ENCODE measurements around the gene TSPAN8.
"Not testable (repeated sequence)": the region's sequence is repeated elsewhere in the genome, so short reads cannot be mapped to it uniquely, and the experiment has no call there.

The TSPAN8 gene

DNA sequence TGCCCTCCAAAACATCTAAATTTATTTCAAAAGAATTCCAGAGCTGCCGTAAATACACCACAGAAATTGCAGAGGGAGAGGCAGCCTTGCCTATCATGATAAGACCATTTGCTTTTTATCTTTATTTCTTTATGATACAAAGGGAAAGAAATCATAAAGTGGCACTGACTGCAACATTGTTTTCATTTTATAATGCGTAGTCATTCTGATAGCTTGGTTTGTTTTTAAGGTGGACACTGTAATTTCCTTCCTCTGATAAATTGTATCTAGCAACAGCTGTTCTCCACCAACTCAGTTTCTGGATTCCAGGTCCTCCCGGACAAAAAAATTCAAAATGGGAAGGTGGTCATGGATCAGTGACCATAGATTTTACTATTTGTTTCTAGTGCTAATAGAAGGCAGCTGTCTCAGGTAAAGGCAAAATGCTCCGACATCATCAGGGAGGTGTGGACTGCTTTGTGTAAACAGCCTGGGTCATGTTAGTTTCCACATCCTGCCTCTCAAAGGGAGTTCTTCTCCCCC, 623 bp upstream of the TSPAN8 start:
- no peak for DNase-seq (ENCODE audit: low spot score)
- TF ChIP-seq, protein P1, sequence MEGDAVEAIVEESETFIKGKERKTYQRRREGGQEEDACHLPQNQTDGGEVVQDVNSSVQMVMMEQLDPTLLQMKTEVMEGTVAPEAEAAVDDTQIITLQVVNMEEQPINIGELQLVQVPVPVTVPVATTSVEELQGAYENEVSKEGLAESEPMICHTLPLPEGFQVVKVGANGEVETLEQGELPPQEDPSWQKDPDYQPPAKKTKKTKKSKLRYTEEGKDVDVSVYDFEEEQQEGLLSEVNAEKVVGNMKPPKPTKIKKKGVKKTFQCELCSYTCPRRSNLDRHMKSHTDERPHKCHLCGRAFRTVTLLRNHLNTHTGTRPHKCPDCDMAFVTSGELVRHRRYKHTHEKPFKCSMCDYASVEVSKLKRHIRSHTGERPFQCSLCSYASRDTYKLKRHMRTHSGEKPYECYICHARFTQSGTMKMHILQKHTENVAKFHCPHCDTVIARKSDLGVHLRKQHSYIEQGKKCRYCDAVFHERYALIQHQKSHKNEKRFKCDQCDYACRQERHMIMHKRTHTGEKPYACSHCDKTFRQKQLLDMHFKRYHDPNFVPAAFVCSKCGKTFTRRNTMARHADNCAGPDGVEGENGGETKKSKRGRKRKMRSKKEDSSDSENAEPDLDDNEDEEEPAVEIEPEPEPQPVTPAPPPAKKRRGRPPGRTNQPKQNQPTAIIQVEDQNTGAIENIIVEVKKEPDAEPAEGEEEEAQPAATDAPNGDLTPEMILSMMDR (IDR thresholded peaks at IDR 0.05) = no peak
- Histone ChIP-seq H3K27ac (peak overlapping the region; percentile 51 to 80), H3K4me3 (peak overlapping the region; percentile 68)

DNA sequence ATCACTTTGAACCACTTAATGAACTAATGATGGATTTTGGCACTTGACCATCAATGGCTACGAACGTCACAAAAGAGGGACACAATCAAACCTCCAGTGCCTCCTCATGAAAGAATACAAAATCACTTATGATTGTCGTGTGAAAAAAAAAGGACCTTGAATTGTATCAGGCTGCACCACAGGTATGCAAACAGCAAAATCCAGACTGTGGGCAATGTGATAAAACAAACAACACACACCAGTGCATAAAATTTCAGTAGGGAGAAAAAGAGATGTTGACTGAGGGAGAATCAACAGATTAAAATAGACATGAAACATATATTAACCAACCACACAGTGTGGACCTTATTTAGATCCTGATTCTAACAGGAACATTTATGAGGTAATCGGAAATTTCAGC, 2.6 kb downstream of the TSPAN8 start:
- Histone ChIP-seq H3K4me3 (no peak overlapping the region), H3K27ac (no peak overlapping the region)
- DNase-seq (ENCODE audit: low spot score) = no peak
- TF ChIP-seq, protein P1 (IDR thresholded peaks at IDR 0.05) = no peak

DNA sequence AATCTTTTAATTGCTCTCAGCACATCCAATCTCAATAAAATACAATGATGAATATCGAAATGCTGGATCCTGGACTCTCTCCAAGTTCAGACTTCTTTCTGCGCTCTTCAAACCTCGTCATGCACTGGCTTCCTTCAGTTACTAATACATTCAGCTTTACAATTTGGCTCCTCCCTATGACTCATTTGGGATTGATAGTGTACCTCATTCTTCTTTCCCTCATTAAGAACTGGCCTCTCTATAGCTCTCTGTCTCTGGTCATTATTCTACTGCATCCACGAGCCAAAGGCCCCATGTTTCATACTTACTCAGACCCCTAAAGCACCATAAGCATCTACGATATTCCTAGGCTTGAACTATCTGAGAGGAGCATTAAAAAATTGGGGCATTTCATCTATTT, 4.9 kb downstream of the TSPAN8 start:
- TF ChIP-seq, protein P1 (IDR thresholded peaks at IDR 0.05) = no peak
- no peak for DNase-seq (ENCODE audit: low spot score)
- Histone ChIP-seq H3K27ac (no peak overlapping the region), H3K4me3 (no peak overlapping the region)

DNA sequence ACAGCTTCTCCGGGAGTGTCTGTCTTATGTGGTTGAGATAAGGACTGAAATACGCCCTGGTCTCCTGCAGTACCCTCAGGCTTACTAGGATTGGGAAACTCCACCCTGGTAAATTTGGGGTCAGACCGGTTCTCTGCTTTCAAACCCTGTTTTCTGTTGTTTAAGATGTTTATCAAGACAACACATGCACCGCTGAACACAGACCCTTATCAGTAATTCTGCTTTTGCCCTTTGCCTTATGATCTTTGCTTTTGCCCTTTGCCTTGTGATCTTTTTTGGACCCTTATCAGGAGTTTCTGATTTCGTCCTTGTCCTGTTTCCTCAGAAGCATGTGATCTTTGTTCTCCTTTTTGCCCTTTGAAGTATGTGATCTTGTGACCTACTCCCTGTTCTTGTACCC, 7.8 kb downstream of the TSPAN8 start:
- not testable (repeated sequence) for H3K4me3 ChIP-seq; H3K27ac ChIP-seq; DNase-seq (ENCODE audit: low spot score)

DNA sequence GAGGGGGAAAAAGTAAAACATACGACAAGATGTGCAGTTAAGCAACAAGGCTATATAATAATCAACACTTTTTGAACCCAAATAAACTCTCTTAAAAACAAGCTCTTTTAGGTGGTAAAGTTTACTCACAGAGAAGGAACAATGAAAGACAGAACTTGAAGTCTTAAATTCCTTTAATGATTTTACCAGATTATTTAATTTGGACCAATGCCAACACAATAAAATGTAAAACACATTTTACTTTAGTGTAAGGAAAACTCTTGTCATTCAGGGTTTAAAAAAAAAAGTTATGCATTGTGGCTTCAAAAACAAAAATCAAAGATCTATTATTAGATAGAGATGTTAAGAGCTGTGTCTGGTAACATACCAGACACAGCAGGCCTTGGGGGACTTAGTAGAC, 13.1 kb downstream of the TSPAN8 start:
- Histone ChIP-seq H3K4me3 (no peak overlapping the region), H3K27ac (no peak overlapping the region)
- TF ChIP-seq, protein P1 (IDR thresholded peaks at IDR 0.05) = no peak
- no peak for DNase-seq (ENCODE audit: low spot score)

DNA sequence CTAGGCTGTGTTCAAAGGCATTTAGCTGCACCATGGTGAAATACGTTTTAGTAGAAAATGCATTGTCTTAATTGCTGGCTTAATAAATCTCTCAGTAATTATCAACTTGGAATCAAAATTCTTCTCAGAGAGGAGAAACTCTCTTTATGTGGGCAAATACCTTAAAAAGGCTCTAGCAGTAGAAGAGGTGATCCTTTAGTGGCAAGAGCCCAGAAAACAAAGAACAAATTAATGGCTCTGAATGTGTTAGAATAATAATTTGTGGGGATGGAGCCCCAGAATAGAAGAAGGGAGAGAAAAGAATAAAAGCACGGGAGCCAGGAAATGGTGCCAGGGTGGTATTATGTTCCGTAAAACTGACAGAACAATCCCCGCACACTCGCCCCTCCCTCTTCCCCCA, 14.8 kb downstream of the TSPAN8 start:
- H3K4me3 ChIP-seq = no peak overlapping the region
- TF ChIP-seq, protein P1 (IDR thresholded peaks at IDR 0.05) = no peak
- no peak for DNase-seq (ENCODE audit: low spot score)
- H3K27ac ChIP-seq = peak overlapping the region in 1 of 2 donors; percentile 18

DNA sequence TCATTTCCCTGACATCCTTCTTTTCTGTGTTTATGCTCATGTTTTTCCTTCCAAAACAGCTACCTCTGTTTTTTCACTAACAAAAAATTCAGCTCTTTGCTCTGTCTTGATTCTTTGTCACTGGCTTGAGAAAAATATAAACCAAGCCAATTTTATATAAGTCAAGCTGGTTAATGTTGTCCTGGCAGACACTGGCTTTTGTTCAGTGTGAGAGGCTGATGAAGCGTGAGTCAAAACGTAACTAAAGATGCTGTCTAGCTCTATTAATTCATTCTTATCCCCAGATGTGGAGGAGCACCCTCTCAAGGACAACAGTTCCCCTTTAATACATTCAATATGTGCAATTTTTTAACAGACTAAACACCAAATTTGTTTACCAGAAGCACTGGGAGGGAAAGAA, 15.8 kb downstream of the TSPAN8 start:
- TF ChIP-seq, protein P1 (IDR thresholded peaks at IDR 0.05) = no peak
- no peak for DNase-seq (ENCODE audit: low spot score)
- no peak overlapping the region for H3K4me3 ChIP-seq
- peak overlapping the region; percentile 70 to 91 for H3K27ac ChIP-seq
